Muscle of leg (tissue), 11 donors: Measurements from ENCODE around the gene GOT2. TPM values are rescaled to one million over a fixed set of nuclear protein-coding genes. Genes with fewer than 3 reads are reported as not detected.
"Not testable (repeated sequence)": the region's sequence is repeated elsewhere in the genome, so short reads cannot be mapped to it uniquely, and the experiment has no call there.

Experiments used
- DNase-seq: peaks from one replicate; pipeline ENCODE4 v3.0.0; 2013
- H3K27ac ChIP-seq: one replicate; pipeline ENCODE4 v1.5.1; 2013; ENCODE audit warnings: mild to moderate bottlenecking, low read length, control low read depth
- H3K27me3 ChIP-seq: one replicate; pipeline ENCODE4 v1.6.1; 2013; ENCODE audit warnings: low read length; ENCODE audit not compliant: control insufficient read depth, insufficient read depth
- H3K36me3 ChIP-seq: one replicate; pipeline ENCODE4 v1.6.1; 2013; ENCODE audit warnings: low read length; ENCODE audit not compliant: control insufficient read depth, insufficient read depth
- H3K4me1 ChIP-seq: one replicate; pipeline ENCODE4 v1.6.1; 2013; ENCODE audit warnings: low read length; ENCODE audit not compliant: control insufficient read depth, insufficient read depth
- H3K4me3 ChIP-seq: one replicate; pipeline ENCODE4 v1.5.1; 2013; ENCODE audit warnings: low read length, control low read depth
- H3K9me3 ChIP-seq: replicated peaks from 2 replicates; pipeline ENCODE4 v1.6.1; 2013; ENCODE audit warnings: low read depth, low read length; ENCODE audit not compliant: control insufficient read depth
- WGBS: methylation state at CpG from one replicate; pipeline ENCODE4 v1.1.5; 2013; ENCODE audit warnings: missing lambda C conversion rate; ENCODE audit not compliant: insufficient coverage; 5-methylcytosine and 5-hydroxymethylcytosine counted together
- polyA plus RNA-seq, 8 donors: library from polyadenylated mRNA; unstranded; fragments of 120-200 nt; gene quantifications; one replicate each; pipeline versions ENCODE4 v1.2.1 to v1.2.3, GENCODE V29; 2013; ENCODE audit warnings: inconsistent platforms in 1 of 8, low replicate concordance in 1 of 8; ENCODE audit not compliant: insufficient read length in 8 of 8, insufficient read depth in 1 of 8
- total RNA-seq: library from RNA; stranded (reverse); fragments of 120-200 nt; gene quantifications from one replicate; pipeline ENCODE4 v1.2.4, GENCODE V29; 2013

The GOT2 gene
- total and polyA plus RNA-seq, 9 donors = 33.5 to 56.1 (median 53.4) TPM

DNA sequence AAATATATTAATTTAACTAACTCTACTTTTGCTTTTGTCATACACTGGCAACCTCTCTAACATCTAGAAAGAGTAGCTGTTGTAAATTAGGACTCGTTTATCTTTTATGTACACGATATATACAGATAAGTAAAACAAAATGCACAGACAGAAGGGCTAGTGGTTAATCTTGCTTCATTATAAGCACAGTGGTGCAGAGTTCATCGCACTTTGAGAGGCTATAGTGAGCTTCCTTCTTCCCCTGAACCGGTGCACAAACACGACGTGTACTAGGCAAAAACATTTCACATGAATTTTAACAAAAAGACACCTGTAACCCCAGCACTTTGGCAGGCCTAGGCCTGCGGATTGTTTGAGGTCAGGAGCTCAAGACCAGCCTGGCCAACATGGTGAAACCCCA is 10.4 kb upstream of the GOT2 start:
- no peak overlapping the region for H3K27ac ChIP-seq
- no peak overlapping the region for H3K4me3 ChIP-seq
- H3K36me3 ChIP-seq = no peaks in the 10 kb centered on the region
- H3K27me3 ChIP-seq = no peaks in the 10 kb centered on the region
- H3K4me1 ChIP-seq = no peaks in the 10 kb centered on the region
- no peak for DNase-seq
- WGBS = 78% methylated on average over 1 of the region's 7 CpGs
- no peaks in the 10 kb centered on the region for H3K9me3 ChIP-seq

DNA sequence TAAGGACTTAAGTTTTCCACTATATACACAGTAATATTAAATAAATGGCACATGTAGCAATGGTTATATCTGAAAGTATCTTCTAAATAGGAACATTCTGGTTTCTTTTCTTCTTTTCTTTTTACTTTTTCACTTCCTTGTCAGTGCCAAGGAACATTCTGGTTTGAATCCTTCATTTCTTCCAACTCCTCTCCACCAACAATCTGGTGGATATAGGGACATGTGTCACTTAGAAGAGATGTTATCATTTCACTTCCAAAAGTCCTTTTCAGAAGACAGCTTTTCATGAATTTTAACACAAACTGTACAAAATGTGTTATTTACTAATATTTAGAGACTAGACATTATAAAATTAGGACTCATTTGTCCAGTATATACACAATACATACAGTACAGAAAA is 7.9 kb upstream of the GOT2 start:
- Histone ChIP-seq H3K4me1 (no peaks in the 10 kb centered on the region), H3K9me3 (no peaks in the 10 kb centered on the region), H3K27me3 (peaks cover 2% of the 10 kb centered on the region), H3K27ac (no peak overlapping the region), H3K36me3 (no peaks in the 10 kb centered on the region), H3K4me3 (no peak overlapping the region)
- DNase-seq = no peak

DNA sequence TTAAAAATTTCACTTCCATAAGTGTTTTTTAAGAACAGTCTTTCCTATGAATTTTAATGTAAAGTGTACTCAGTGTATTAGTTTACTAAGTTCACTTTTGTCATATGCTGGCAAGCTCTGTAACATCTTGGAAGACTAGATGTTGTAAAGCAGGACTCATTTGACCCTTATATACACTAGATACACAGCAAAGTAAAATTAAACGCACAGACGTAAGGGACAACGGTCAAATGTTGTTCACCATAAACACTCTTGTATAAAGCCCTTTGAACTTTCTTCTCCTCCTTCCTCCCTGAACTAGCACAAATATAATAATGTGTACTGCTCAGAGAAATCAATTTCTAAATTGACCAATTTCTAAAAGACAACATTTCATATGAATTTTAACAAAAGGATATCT is 7.0 kb upstream of the GOT2 start:
- no peak overlapping the region for H3K27ac ChIP-seq
- H3K36me3 ChIP-seq = no peaks in the 10 kb centered on the region
- WGBS = no CpG with 5 or more reads among the region's 3 CpGs
- no peaks in the 10 kb centered on the region for H3K9me3 ChIP-seq
- no peak for DNase-seq
- H3K4me3 ChIP-seq = no peak overlapping the region
- H3K4me1 ChIP-seq = no peaks in the 10 kb centered on the region
- H3K27me3 ChIP-seq = peaks cover 2% of the 10 kb centered on the region

DNA sequence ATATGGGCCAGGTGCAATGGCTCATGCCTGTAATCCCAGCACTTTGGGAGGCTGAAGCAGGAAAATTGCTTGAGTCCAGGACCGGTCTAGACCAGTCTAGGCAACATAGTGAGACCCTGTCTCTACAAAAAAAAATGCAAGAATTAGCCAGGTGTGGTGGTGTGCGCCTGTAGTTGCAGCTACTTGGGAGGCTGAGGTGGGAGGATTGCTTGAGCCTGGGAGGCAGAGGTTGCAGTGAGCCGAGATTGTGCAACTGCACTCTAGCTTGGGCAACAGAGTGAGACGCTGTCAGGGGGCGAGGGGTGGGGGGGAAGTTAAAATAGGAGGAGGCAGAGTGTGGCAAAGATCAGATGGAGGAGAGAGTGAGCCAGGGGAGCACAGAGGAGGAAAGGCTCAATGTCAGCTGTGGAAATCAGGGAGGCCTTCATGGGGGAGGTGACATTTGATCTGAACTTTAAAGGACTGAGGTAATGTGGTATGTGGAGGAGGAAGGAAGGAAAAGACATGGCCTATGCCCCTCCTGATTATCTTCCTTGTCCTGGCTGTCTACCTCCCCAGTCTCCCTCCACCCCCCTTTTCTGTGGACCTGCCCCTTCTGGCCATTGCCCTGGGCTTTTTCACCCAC is 4.7 kb upstream of the GOT2 start:
- H3K9me3 ChIP-seq = no peaks in the 10 kb centered on the region
- 88% methylated on average over 5 of the region's 5 CpGs for WGBS
- H3K27ac ChIP-seq = no peak overlapping the region
- H3K36me3 ChIP-seq = no peaks in the 10 kb centered on the region
- H3K4me3 ChIP-seq = no peak overlapping the region
- H3K4me1 ChIP-seq = peaks cover 3% of the 10 kb centered on the region
- H3K27me3 ChIP-seq = peaks cover 2% of the 10 kb centered on the region
- DNase-seq = no peak

DNA sequence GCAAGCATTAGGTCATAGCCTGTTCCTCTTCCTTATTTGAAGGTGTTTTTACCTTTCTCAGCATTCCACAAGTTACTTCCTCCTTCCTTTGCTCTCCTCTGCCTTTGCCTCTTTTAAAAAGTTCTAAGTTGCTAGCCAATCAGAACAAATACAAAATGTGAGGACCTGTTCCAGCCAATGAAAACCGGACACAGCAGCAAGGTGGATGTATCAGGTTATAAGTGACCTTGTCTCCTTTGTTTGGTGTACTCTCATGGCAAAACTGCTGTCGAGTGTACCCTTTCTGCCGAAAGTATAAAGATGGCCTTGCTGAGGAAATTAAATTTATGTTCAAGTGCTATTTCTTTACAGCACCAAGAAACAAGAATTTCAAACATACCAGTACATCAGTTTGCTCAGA is 2.2 kb upstream of the GOT2 start:
- 100% methylated on average over 1 of the region's 3 CpGs for WGBS
- H3K36me3 ChIP-seq, DNase-seq, H3K4me3 ChIP-seq, H3K9me3 ChIP-seq, H3K27ac ChIP-seq, H3K27me3 ChIP-seq: not testable (repeated sequence)
- peaks cover 12% of the 10 kb centered on the region for H3K4me1 ChIP-seq

DNA sequence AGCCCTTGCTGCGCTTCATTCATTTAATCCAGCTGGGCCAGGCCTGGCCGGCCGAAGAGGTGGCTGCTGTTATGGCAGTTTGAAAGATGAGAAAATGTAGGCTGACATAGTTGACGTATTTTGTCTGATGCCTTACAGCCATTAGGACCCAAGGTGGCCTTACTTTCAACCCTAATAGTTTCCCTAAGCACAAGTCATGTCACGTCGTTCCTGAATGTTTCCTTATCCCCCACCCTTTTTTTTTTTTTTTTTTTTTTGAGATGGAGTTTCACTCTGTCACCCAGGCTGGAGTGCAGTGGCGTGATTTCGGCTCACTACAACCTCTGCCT is 307 bp upstream of the GOT2 start:
- Histone ChIP-seq H3K27ac (peak overlapping the region; percentile 15), H3K36me3 (no peaks in the 10 kb centered on the region), H3K4me3 (peak overlapping the region; percentile 59), H3K27me3 (peaks cover 2% of the 10 kb centered on the region), H3K4me1 (peaks cover 12% of the 10 kb centered on the region), H3K9me3 (no peaks in the 10 kb centered on the region)
- 0% methylated on average over 3 of the region's 8 CpGs for WGBS
- no peak for DNase-seq

DNA sequence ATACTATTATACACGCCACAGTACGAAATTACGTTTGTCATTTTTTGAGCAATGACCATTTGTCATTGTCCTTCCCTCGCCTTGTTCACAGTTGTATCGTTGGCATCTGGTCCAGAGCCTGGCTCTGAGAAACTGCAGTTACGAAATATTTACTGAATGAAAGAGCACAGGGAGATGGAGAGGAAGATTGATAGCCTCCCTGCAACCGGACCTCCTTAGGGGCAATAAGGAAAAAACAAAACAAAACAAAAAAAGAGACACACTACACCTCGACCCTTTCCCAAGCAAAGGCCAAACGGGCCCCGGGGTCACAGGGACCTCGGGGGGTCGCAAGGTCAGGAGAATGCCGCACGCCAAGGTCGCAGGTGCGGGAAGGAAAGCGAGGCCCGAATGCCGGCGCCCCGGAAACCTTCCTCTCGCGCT is 857 bp downstream of the GOT2 start:
- Histone ChIP-seq H3K36me3 (no peaks in the 10 kb centered on the region), H3K27ac (no peak overlapping the region), H3K4me3 (peak overlapping the region; percentile 59), H3K4me1 (peaks cover 15% of the 10 kb centered on the region), H3K27me3 (no peaks in the 10 kb centered on the region), H3K9me3 (no peaks in the 10 kb centered on the region)
- 2% methylated on average over 19 of the region's 23 CpGs for WGBS
- DNase-seq = peak; percentile 22

DNA sequence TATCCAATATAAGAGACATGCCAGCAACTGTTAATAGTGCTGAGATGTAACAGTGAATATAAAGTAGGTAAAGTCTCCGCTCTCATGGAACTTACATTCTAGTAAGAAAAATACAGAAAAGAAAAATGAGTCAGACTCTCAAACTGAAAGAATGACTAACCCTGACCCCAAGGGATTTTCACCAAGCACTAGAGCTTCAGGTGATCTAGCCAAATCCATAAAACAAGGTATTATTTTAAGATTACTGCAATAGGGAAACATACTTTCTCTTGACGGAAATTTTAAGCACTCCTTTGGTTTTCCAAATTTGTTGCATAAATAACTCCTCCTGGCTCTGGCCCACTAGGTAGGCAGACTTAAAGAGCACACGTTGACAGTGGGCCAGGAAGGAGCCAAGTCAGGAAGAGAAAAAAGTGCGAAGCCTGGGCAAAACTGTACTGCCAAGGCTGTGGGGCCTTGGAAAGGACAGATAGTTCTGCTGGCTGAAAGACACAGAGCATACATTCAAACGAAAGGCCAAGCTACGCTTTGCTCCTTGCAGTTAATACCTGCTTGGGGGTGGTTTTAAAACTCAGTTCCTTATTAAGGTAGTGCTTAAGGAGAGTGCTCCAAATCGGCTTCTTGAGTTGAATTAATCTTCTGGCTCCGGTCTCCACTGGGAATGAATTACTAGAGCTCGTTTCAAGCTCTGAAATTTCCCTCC is 1.4 kb downstream of the GOT2 start:
- peaks cover 15% of the 10 kb centered on the region for H3K4me1 ChIP-seq

DNA sequence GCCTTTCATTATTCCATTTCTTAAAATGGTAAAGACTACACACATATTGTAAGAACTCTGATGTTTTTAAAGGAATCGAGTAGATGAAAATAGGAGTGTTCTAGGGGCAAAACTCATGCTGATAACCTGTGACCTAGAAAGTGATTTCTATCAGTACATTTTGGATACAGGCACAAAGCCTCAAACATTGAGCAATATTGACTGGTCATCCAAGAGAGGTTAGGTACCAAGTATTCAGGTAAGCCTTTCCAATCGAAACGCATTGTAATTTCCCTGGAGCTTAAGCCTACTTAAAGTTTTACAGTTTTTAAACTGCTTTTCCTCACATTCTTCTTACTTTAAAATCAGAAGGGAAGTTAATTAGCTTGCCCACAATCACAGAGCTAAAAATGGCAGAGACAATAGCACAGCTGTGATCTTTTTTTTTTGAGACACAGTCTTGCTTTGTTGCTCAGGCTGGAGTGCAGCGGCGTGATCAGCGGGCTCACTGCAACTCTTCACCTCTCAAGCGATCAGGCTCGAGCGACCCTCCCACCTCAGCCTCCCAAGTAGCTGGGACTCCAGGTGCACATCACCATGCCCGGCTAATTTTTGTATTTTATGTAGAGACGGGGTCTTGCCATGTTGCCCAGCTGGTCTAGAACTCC is 3.3 kb downstream of the GOT2 start:
- DNase-seq = no peak
- no peak overlapping the region for H3K4me3 ChIP-seq
- H3K36me3 ChIP-seq = no peaks in the 10 kb centered on the region
- H3K27me3 ChIP-seq = no peaks in the 10 kb centered on the region
- WGBS = 86% methylated on average over 7 of the region's 11 CpGs
- peaks cover 15% of the 10 kb centered on the region for H3K4me1 ChIP-seq
- no peaks in the 10 kb centered on the region for H3K9me3 ChIP-seq
- H3K27ac ChIP-seq = no peak overlapping the region

More for the DNA sequence above, 1.4 kb downstream of the GOT2 start:
- Histone ChIP-seq H3K9me3 (no peaks in the 10 kb centered on the region), H3K27me3 (no peaks in the 10 kb centered on the region), H3K36me3 (no peaks in the 10 kb centered on the region), H3K27ac (no peak overlapping the region), H3K4me3 (peak overlapping the region; percentile 59)
- DNase-seq = peak; percentile 42
- WGBS = 31% methylated on average over 3 of the region's 9 CpGs

DNA sequence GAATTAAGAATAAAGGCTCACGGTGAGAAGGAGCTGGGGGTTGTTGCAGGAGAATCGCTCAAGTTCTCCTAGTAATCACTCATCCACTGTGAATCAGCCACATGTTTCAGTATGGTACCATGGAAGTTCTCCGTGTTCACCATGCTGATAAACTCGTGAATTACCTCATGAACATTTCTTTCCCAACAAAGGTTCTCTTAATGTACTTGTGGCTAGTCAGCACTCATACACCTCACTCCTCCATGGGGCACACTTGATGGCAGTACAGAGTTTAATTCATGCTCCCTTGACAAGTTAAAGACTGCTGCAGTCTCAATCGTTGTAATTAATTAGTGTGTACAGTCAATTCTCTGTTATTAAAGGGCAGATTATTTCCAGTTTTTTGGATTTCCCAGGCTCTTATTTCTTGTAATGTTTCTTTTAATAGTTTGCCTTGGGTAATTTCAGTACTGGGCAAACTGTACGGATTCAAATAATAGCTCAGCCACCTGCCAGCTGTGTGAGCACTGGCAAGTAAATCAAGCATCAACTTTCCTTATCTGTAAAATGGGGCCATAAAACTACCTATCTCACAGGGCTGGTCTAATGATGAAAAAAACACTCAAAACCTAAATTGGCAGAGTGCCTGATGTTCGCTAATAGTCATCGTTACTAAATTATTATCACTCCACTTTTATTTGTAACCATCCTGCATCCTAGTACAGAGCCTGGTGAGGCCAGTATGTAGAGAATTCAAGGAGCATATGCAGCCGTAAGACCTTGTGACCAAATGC is 6.1 kb downstream of the GOT2 start:
- WGBS = 94% methylated on average over 7 of the region's 9 CpGs
- Histone ChIP-seq H3K27me3 (no peaks in the 10 kb centered on the region), H3K4me3 (no peak overlapping the region), H3K9me3 (no peaks in the 10 kb centered on the region), H3K36me3 (peaks cover 4% of the 10 kb centered on the region), H3K27ac (no peak overlapping the region), H3K4me1 (peaks cover 7% of the 10 kb centered on the region)
- no peak for DNase-seq
